Measurements from ENCODE around the gene WDR37. TPM values are rescaled to one million over a fixed set of nuclear protein-coding genes. Genes with fewer than 3 reads are reported as not detected.
"Not testable (repeated sequence)": the region's sequence is repeated elsewhere in the genome, so short reads cannot be mapped to it uniquely, and the experiment has no call there.

WDR37 gene
- total and polyA plus RNA-seq, 5 experiments from 2014 or later, result 15.9 to 49.4 (median 21.6) TPM

DNA sequence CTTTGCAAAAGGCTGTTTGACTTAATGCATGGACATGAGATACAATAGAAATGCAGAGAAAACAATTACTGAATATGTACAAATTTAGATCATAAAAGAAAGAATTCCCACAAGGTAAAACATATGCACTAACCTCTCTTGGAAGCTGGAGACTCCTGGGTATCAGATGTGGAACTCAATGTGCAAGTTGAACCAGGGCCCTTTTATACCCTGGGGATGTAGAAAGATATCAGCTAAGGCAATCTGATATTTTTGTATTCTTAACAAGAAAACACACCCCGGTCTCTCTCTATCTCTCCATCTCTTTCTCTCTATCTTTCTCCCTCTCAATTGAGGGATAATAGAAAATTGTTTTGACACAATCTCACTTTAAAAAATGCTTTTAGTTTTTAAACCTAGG, 30.5 kb upstream of the WDR37 start, which contains the start of gene IDI2:
Gene IDI2, minus strand, starts transcription at position 177 of the 400 bp plus-strand sequence. CDS start 1,136 bp downstream, outside the sequence.
- DNase-seq (no peak), ATAC-seq (no peak)
- H3K27ac Mint-ChIP-seq, result no peak within 1 kb of the TSS
- peaks cover 0 to 3% (median 0%) of the 10 kb centered on the region in 4 donors for H3K4me1 Mint-ChIP-seq
- H3K36me3 Mint-ChIP-seq, result peaks cover 0 to under 1% (median 0%) of the 10 kb centered on the region in 3 donors
- no peaks in the 10 kb centered on the region for H3K9me3 Mint-ChIP-seq
- H3K27me3 Mint-ChIP-seq, result no peaks in the 10 kb centered on the region
- POLR2A ChIA-PET, result no interaction called here
- no peak within 1 kb of the TSS for H3K4me3 Mint-ChIP-seq

DNA sequence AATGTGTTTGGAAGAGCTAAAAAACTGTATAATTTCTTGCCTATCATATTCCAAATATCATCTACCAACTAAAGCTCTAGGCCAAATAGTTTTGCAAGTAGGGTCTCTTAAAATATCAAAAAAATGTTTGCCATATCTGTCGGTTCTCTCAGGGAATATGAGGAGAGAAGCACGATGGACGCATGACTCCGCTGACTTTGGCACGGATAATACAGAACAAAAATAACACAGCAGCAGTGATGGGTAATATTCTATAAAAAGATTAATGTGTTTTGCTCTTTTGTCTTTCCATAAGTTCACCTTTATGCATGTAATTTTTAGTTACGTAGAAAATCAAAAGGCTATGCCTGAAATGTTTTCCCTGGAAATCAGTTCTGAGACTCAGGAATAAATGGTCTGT, 29.6 kb upstream of the WDR37 start:
- ATAC-seq, result no peak
- Mint-ChIP-seq H3K4me1 (no peaks in the 10 kb centered on the region), H3K36me3 (no peaks in the 10 kb centered on the region), H3K27ac (no peak overlapping the region), H3K9me3 (no peaks in the 10 kb centered on the region), H3K27me3 (no peaks in the 10 kb centered on the region), H3K4me3 (no peak overlapping the region)
- POLR2A ChIA-PET, result no interaction called here
- DNase-seq, result no peak

DNA sequence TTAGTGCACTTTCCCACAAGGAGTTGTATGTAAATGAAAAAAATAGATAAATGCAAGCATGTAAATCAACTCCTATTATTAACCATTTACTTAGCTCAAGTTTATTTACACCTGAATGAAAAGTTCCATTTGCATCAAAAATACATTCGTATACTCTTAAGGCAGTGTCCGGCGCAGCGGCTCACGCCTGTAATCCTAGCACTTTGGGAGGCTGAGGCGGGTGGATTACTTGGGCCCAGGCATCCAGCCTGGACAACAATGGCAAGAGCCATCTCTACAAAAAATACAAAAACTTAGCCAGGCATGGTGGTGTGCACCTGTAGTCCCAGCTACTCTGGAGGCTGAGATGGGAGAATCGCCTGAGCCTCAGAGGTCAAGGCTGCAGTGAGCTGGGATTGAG, 26.3 kb upstream of the WDR37 start:
- ATAC-seq (no peak), DNase-seq (no peak)
- Mint-ChIP-seq H3K9me3 (no peaks in the 10 kb centered on the region), H3K27ac (no peak overlapping the region), H3K4me3 (no peak overlapping the region), H3K4me1 (no peaks in the 10 kb centered on the region), H3K27me3 (no peaks in the 10 kb centered on the region), H3K36me3 (no peaks in the 10 kb centered on the region)
- POLR2A ChIA-PET, result no interaction called here

DNA sequence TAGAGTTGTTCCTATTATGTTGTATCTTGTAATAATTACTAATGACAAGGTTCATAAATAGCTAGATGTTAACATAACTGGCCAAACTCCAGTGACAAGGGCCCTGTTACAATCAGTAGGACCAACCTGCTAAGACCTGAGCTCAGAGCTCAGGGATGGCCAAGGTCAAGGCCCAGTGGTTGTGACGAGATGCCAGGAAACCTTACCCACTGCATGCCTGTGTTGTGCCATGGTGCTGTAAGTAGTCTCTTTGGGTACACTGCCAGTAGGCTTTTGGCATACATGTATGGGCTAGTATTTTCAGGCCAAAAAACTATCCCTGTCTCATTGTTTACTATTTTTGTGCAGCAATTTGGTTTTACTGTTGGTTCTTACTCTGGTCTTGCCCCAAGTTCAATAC, 22.6 kb upstream of the WDR37 start:
- Mint-ChIP-seq H3K4me3 (no peak overlapping the region), H3K4me1 (peaks cover 0 to 3% (median 0%) of the 10 kb centered on the region in 4 donors), H3K27me3 (no peaks in the 10 kb centered on the region), H3K36me3 (peaks cover 0 to 9% (median 0%) of the 10 kb centered on the region in 3 donors), H3K27ac (peak overlapping the region in 1 of 10 donors; percentile 46), H3K9me3 (no peaks in the 10 kb centered on the region)
- DNase-seq, result no peak
- POLR2A ChIA-PET, result no interaction called here
- no peak for ATAC-seq

DNA sequence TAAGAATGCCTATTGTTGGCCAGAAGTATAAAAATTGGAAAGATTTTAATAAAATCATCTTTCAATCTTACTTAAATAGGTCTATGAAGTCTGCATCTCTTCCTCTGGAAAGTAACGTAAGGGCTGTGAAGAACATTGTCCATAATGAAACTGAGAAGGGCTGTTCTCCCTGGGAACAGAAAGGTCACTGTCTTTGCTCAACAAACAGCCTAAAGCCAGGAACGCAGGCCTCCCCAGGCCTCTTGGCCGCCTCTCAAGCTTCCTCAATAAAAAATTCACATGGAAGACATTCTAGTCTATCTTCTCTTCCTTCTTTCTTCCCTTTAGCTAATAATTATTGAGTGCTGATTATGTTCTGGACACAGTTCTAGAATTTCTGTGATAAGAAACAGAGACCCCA, 21.4 kb upstream of the WDR37 start:
- Mint-ChIP-seq H3K27me3 (no peaks in the 10 kb centered on the region), H3K4me3 (no peak overlapping the region), H3K4me1 (peaks cover 0 to 3% (median 0%) of the 10 kb centered on the region in 4 donors), H3K36me3 (peaks cover 0 to 12% (median 0%) of the 10 kb centered on the region in 3 donors), H3K27ac (peak overlapping the region in 1 of 10 donors; percentile 51), H3K9me3 (no peaks in the 10 kb centered on the region)
- no peak for ATAC-seq
- POLR2A ChIA-PET, result no interaction called here
- no peak for DNase-seq

DNA sequence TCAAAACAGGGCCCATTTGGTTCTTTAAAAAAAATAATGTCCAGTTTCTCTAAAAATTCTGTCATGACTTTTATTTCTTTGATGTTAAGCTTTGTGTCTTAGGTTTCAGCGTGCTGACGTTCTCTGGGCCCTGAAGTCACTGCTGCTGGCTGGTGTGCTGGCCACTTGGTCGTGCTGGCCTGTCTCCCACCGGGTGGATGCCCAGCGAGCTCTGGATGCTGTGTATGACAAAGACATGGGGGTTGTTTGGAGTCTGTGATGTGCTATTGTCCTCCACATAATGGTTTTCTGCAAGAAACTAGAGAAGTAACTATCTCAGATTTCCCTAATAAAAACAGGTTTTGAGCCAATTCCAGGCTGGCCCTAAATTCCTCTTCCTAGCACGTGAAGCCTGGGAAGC, 21.0 kb upstream of the WDR37 start:
- Mint-ChIP-seq H3K27me3 (no peaks in the 10 kb centered on the region), H3K9me3 (no peaks in the 10 kb centered on the region), H3K36me3 (peaks cover 0 to 15% (median 1%) of the 10 kb centered on the region in 3 donors), H3K4me3 (no peak overlapping the region), H3K27ac (peak overlapping the region in 2 of 10 donors; percentile 51 to 62), H3K4me1 (peaks cover 0 to 5% (median 0%) of the 10 kb centered on the region in 4 donors)
- no peak for DNase-seq
- POLR2A ChIA-PET, result no interaction called here
- no peak for ATAC-seq

DNA sequence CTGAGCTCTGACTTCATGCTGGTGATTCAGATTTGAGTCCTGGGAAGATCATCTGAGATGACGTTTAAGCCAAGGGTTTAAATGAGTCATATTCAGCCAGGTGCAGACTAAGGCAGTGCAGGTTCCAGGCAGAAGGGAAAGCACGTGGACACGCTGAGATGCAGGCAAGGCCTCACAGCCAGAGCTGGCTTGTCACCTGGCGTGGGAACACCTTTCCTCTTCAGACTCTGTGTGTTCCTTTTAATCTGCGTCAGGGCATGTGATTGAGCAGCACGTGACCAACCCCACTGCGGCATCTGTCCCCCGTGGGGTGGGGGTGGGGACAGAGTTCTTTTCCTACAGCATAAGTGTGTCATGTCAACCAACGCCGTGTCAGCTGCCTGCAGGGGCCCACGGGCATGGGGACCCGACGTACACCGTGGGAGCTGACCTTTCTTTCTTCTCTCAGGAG, 19.8 kb upstream of the WDR37 start:
- peaks cover 4 to 26% (median 5%) of the 10 kb centered on the region in 3 donors for H3K36me3 Mint-ChIP-seq
- H3K27ac Mint-ChIP-seq, result no peak overlapping the region
- H3K27me3 Mint-ChIP-seq, result no peaks in the 10 kb centered on the region
- ATAC-seq (no peak), DNase-seq (no peak)
- H3K9me3 Mint-ChIP-seq, result no peaks in the 10 kb centered on the region
- H3K4me1 Mint-ChIP-seq, result peaks cover 0 to 7% (median 0%) of the 10 kb centered on the region in 4 donors
- H3K4me3 Mint-ChIP-seq, result no peak overlapping the region
- POLR2A ChIA-PET, result interaction anchor here (0.9 to 1.3 kb wide), 2 partner anchors 12 to 20 kb away, joined by 3 to 4 read pairs; partner anchors contain the start of genes IDI1 and WDR37

DNA sequence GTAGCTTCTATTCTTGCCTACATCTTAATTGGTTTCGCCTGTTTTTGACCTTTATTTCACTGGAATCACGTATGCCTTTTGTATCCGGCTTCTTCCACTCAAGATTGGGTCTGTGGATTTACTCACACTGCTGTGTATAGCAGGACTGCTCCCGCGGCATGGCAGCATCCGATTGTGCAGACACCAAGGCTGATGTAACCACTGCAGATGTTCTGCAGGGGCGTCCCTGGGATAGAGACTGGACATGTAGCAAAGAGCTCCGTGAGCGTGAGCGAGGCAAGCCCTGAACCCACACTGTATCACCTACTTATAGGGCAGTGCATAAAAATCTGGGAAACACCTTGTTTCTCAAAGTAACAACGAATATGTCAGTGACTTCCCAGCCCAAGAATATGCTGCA, 19.1 kb upstream of the WDR37 start:
- no peaks in the 10 kb centered on the region for H3K9me3 Mint-ChIP-seq
- DNase-seq, result no peak
- no peak for ATAC-seq
- peaks cover 4 to 33% (median 5%) of the 10 kb centered on the region in 3 donors for H3K36me3 Mint-ChIP-seq
- POLR2A ChIA-PET, result interaction anchor here (0.9 to 1.3 kb wide), 2 partner anchors 11 to 19 kb away, joined by 3 to 4 read pairs; partner anchors contain the start of genes IDI1 and WDR37
- peak overlapping the region in 2 of 10 donors; percentile 20 to 34 for H3K27ac Mint-ChIP-seq
- H3K4me3 Mint-ChIP-seq, result no peak overlapping the region
- no peaks in the 10 kb centered on the region for H3K27me3 Mint-ChIP-seq
- H3K4me1 Mint-ChIP-seq, result peaks cover 0 to 7% (median 0%) of the 10 kb centered on the region in 4 donors

DNA sequence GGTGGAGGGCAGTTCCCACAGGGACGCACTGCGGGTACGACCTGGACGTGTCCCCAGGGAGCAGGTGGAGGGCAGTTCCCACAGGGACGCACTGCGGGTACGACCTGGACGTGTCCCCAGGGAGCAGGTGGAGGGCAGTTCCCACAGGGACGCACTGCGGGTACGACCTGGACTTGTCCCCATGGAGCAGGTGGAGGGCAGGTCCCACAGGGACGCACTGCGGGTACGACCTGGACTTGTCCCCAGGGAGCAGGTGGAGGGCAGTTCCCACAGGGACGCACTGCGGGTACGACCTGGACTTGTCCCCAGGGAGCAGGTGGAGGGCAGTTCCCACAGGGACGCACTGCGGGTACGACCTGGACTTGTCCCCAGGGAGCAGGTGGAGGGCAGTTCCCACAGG, 17.4 kb upstream of the WDR37 start:
- H3K27ac Mint-ChIP-seq, H3K27me3 Mint-ChIP-seq, DNase-seq, H3K9me3 Mint-ChIP-seq, ATAC-seq, POLR2A ChIA-PET, H3K4me3 Mint-ChIP-seq: not testable (repeated sequence)
- peaks cover 5 to 45% (median 5%) of the 10 kb centered on the region in 3 donors for H3K36me3 Mint-ChIP-seq
- peaks cover 8 to 12% (median 9%) of the 10 kb centered on the region in 4 donors for H3K4me1 Mint-ChIP-seq

DNA sequence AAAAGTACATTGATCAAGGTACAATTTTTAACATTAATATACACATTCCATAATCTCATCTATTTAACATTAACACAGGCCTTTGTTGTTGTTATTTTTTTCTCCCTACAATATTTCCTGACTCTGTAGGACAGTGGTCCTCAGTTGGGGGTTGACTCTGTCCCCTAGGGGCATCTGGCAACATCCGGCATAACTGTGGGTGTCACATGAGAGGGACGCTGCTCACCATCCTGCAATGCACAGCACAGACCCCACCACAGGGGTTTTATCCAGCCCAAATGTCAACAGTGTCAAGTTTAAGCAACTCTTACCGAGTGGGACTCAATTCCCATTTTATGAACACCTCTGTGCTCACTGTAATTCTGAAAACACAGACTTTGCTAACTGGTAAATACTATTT, 16.1 kb upstream of the WDR37 start:
- ATAC-seq, result no peak
- Mint-ChIP-seq H3K27me3 (no peaks in the 10 kb centered on the region), H3K27ac (peak overlapping the region in 4 of 10 donors; percentile 13 to 76 (median 45)), H3K4me1 (peaks cover 22 to 24% (median 22%) of the 10 kb centered on the region in 4 donors), H3K9me3 (no peaks in the 10 kb centered on the region), H3K4me3 (no peak overlapping the region), H3K36me3 (peaks cover 5 to 45% (median 5%) of the 10 kb centered on the region in 3 donors)
- no peak for DNase-seq
- POLR2A ChIA-PET, result no interaction called here

DNA sequence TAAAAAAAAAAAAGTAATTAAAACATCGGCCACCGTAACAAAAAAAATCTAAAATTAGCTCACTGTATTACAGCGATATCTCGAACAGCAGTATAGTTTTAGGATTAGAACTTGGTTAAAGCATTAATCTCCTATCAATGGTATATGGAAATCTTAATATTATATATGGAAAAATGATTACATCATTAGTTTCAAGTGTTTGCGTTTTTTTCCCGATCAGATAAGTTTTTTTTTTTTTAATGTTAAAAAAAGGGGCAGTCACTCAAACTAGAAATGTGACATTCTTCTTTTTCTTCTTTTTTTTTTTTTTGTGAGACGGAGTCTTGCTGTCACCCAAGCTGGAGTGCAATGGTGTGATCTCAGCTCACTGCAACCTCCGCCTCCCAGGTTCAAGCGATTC, 14.7 kb upstream of the WDR37 start:
- DNase-seq, result no peak
- POLR2A ChIA-PET, result interaction anchor here (1.8 kb wide), 1 partner anchor 15 kb away, joined by 6 read pairs; the partner anchor contains the start of gene WDR37
- H3K36me3 Mint-ChIP-seq, result peaks cover 5 to 48% (median 5%) of the 10 kb centered on the region in 3 donors

DNA sequence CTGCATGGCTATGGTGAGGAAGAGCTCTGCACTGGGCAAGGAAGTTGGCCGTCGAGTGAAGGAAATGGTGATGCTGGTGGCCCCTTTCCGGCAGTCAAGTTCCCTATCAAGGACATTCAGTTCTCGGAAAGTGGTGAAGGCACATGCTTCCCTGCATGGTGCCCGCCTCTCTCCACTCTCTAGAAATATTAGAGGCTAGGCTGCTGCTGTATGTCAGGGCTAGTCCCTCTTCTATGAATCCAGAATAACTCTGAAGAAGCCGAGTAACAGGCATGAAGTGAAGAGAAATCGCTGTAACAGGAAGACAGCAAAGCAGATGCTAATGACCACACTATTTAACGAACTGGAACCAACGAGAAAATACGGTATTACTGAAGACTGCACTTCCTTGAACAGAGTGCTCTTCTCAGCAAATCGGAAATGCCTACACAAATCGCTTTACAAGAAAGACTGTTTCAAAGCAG, 12.6 kb upstream of the WDR37 start:
- Mint-ChIP-seq H3K9me3 (no peaks in the 10 kb centered on the region), H3K27ac (peak overlapping the region; percentile 82 to 96 (median 88)), H3K27me3 (no peaks in the 10 kb centered on the region), H3K4me1 (peaks cover 27 to 45% (median 42%) of the 10 kb centered on the region in 4 donors), H3K4me3 (peak overlapping the region; percentile 69 to 88 (median 78)), H3K36me3 (peaks cover 5 to 39% (median 5%) of the 10 kb centered on the region in 3 donors)
- DNase-seq, result peak in 3 of 10 donors; percentile 15 to 45 (median 41)
- peak; percentile 14 to 34 for ATAC-seq
- POLR2A ChIA-PET, result interaction anchor here (1.3 to 1.5 kb wide), 2 partner anchors 13 to 54 kb away, joined by 3 to 5 read pairs; partner anchors contain the start of gene WDR37

More for the DNA sequence above, 14.7 kb upstream of the WDR37 start:
- H3K27ac Mint-ChIP-seq, result peak overlapping the region in 2 of 10 donors; percentile 29 to 69
- ATAC-seq, result no peak
- H3K9me3 Mint-ChIP-seq, result no peaks in the 10 kb centered on the region
- H3K27me3 Mint-ChIP-seq, result no peaks in the 10 kb centered on the region
- H3K4me3 Mint-ChIP-seq, result no peak overlapping the region
- H3K4me1 Mint-ChIP-seq, result peaks cover 24 to 36% (median 31%) of the 10 kb centered on the region in 4 donors

DNA sequence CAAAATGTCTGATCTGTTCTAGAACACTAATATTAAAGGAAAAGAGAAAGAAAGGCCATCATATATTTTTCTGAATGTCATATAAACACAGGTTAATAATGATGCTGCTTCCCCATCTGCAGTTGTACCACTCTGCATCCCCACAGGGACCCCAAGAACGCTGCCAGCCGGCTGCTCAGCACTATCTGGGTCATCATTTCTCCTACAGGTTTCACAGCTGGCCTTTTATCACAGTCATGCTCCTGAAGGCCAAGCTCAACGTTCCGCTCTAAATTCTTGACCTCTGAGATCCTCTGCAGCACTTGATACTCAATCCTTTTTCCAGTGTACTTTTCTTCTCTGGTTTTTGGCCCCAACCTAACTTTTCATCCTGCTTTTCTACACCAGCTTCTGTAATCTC, 12.0 kb upstream of the WDR37 start:
- no peaks in the 10 kb centered on the region for H3K9me3 Mint-ChIP-seq
- DNase-seq (no peak), ATAC-seq (no peak)
- H3K27me3 Mint-ChIP-seq, result no peaks in the 10 kb centered on the region
- POLR2A ChIA-PET, result interaction anchor here (1.3 to 1.5 kb wide), 2 partner anchors 12 to 54 kb away, joined by 3 to 5 read pairs; partner anchors contain the start of gene WDR37
- peaks cover 27 to 47% (median 42%) of the 10 kb centered on the region in 4 donors for H3K4me1 Mint-ChIP-seq
- peaks cover 5 to 38% (median 5%) of the 10 kb centered on the region in 3 donors for H3K36me3 Mint-ChIP-seq
- H3K27ac Mint-ChIP-seq, result peak overlapping the region; percentile 82 to 96 (median 88)
- H3K4me3 Mint-ChIP-seq, result peak overlapping the region; percentile 69 to 88 (median 78)
